NCI-H1092 treated with DMSO at 0.1 percent for 48 hours (cell line): Measurements from ENCODE around the gene CLDND1.
"Not testable (repeated sequence)": the region's sequence is repeated elsewhere in the genome, so short reads cannot be mapped to it uniquely, and the experiment has no call there.

Source experiments
- DNase-seq: peaks from one replicate; lab custom pipeline; 2025; lab: John Stamatoyannopoulos, UW

Gene CLDND1

DNA sequence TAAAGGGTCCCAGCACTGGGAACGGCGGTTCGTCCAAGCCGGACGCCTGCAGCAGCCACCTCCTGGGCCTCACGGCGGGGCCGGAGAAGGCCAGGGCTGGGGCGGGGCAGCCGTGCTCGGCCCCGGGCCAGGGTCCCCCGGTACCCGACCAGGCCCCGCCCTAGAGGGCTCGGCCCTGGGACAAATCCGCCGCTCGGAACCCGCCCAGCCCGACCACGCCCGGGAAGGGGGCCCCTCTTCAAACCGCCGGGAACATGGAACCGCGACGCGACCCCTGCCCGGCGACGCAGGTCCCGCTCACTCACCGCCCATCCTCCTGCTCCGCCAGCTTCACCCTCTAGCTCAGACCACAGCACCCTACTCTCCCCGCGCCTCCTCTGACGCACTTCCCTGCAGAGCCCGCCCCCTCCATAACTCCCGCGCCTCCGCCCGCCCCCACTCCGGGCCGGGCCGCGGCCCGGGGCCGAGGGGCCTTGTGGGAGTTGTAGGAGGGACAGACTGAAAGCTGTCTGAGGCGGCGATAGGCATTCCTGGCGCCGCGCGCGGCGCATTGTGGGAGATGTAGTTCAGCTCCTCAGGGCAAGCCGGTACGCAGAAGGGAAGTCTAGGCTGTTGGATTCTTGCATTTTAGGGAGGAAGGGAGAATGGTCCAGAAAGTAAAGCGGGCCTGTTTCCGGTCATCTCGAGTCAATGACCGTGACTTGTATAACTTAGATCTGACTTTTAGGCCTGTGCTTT, at the start of gene CLDND1:
Gene CLDND1, minus strand, starts transcription at position 359 of the 738 bp plus-strand sequence. CDS start 1,478 bp downstream, outside the sequence.
- peak; percentile 92 for DNase-seq

DNA sequence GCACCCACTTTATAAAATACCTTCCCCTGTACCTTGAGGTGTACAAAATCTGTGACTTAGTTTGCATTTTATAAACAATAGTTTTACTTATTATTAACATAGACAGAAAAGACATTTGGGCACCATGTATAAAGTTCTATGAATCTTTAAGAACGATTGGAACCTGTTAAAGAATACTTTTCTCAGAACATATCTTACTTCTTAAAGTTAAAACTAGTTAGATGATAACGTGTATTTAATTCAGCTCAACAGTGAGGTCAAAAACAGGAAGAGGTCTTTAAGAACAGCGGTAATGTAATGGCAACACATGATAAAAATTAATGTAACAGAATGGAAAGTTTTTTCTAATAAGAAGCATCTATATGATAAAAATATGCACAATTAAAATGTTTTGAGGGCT, 45.7 kb upstream of the CLDND1 start:
- DNase-seq, result no peak

GRCh38 chr3:98567666-98568270, 45.1 kb upstream of the CLDND1 start:
- DNase-seq, result no peak

GRCh38 chr3:98565843-98566242, 43.1 kb upstream of the CLDND1 start:
- DNase-seq, result no peak

GRCh38 chr3:98565237-98565643, 42.5 kb upstream of the CLDND1 start:
- no peak for DNase-seq

DNA sequence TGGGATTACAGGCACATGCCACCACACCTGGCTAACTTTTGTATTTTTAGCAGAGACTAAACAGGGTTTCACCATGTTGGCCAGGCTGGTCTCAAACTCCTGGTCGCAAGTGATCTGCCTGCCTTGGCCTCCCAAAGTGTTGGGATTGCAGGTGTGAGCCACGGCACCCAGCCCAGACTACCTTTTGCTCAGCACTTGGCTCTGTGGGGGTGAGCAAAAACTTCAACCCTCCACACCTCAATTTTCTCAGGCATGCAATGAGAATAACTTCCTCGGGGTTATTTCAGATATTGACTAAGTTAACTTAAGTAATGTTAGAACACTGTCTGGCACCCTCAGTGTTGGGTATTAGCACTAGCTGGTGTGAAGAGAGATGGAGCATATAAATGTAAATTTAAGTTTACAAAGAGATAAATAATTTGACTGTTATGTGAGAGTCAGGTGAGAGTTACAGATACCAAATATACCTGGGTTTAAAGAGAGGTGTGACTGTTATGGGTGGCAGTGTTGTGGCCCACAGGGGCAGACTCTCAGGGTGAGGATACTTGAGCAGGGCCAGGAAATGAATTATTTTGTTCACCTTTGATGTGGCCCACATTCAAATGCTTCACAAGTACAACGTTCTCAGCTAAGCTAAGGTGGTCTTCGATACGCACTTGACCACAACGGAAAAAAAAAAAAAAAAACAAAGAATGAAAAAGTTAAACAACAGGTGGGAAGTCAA, 41.7 kb upstream of the CLDND1 start:
- no peak for DNase-seq

GRCh38 chr3:98563661-98564281, 41.1 kb upstream of the CLDND1 start:
- no peak for DNase-seq

DNA sequence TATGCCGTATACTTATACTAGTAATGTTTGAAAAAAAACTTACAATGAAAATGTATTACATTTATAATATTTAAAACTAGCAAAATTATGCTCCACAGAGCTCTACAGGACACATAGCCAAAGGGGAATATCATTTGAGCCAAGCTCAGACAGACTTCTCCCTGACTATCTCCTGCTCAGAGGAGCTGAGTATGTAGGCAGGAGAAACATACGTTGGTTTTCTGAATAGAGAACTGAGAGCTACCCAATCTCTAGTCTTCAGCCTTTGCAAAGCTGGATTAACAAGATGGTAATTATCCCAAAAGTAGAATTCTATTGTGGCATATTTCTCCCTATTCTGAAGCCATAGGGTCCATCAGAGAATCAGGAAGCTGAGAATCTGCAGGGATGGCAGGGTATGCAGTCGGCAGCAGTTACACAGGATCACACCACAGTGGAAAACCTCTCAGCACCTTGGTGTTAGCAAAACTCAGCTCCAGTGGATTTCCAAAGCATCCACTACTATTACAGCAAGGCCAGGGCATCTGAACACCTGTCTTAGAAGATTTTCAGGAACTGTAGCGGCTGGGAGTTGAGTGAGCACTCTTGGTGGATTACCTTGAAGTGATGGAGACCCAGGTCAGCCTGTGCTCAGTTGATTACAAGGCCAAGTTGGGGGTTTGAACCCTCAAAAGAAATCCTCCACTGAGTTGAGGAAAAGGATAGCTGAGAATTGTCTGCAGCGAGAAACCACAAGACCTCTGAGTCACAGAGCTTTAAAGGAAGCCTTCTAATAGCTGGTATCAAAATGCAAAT, 39.2 kb upstream of the CLDND1 start:
- no peak for DNase-seq

DNA sequence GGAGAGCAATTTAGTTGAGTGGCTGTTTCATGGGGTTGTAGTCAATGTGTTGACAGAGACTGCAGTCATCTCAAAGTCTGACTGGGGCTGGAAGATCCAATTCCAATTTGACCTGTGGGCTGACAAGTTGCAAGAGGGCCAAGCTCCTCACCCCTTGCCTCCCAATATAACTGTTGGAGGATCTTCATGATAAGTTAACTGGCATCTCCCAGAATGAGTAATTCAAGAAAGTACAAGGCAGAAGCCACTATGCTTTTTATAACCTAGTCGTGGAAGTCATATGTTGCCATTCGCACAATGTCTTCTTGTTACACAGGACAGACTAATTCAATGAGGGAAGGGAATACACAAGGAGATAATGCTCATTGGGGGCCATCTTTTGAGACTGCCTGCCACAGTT, 38.2 kb upstream of the CLDND1 start:
- DNase-seq, result no peak

DNA sequence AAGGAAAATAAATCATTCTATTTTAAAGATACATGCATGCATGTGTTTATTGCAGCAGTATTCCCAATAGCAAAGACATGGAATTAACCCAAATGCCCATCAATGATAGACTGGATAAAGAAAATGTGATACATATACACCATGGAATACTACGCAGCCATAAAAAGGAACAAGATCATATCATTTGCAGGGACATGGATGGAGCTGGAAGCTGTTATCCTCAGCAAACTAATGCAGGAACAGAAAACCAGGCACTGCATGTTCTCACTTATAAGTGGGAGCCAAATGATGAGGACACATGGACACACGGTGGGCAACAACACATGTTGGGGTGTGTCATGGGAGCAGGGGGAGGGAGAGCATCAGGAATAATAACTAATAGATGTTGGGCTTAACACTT, 37.1 kb upstream of the CLDND1 start:
- not testable (repeated sequence) for DNase-seq

DNA sequence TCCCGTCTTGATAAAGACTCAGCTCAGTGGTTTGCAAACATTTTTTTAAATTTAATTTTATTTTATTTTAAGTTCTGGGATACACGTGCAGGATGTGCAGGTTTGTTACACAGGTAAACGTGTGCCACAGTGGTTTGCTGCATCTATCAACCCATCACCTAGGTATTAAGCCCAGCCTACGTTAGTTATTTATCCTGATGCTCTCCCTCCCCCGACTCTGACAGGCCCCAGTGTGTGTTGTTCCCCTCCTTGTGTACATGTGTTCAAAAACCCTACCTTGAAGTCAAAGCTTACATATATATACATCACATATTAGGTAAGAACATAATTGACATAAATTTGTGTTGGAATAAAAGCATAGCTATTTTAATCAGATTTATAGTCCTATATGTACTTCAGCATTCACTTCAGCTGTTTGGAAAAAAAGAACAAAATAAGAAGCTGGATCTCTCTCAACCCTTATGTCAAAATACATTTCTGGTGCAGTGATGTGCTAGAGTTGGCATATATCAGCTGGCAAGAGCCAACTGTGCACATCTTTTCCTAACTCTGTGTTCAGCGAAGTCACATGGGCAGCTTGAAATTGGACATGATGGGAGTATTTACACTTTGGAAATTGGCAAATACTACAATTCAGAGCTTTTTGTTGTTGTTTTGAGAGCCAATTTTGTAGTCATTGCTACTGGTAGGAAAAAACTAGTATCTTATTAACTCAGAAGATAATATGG, 35.6 kb upstream of the CLDND1 start:
- no peak for DNase-seq

DNA sequence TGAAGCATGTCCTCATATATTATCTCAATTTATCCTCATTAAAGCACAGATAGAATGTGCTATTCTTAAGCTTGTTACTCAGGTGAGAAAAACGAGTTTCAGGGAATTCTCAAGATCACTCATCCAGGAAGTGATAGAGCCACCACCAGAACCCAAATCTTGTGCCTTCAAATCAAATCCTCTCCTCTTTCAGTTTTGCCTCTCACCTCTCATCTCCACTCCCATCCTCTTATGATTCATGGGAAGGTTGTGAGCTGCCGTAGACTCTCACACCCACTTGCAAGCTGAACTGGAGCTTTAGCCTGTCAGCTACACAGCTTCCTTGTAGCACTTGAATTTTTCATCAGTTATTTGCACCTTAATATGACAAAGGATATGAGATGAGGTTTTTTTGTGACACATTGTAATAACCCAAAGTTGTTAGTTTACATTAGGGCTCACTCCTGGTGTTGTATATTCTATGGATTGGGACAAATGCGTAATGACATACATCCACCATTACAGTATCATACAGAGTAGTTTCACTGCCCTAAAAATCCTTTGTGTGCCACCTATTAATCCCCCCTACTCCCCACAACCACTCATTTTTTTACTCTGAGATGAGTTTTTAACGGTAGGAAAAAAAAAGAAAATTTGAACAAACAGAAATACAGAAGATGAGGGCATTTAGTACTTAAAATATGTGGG, 34.8 kb upstream of the CLDND1 start:
- no peak for DNase-seq

GRCh38 chr3:98556164-98557130, 33.7 kb upstream of the CLDND1 start:
- DNase-seq, result no peak

DNA sequence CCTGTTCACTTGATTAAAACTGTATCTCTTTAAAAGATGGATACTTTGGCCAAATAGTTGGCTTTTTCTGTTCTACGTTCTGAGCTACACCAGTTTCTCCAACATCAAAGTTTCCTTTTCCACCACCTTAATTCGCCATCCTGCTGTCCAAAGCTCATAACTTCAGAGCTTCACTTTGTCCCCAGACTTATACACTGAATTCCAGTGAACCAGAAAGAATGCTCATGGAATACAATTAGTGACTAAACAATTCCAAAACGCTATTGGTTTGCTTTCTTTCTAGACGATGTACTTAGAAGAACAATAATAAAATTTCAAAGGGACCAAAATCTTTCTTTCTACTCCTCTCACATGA, 32.3 kb upstream of the CLDND1 start:
- no peak for DNase-seq

DNA sequence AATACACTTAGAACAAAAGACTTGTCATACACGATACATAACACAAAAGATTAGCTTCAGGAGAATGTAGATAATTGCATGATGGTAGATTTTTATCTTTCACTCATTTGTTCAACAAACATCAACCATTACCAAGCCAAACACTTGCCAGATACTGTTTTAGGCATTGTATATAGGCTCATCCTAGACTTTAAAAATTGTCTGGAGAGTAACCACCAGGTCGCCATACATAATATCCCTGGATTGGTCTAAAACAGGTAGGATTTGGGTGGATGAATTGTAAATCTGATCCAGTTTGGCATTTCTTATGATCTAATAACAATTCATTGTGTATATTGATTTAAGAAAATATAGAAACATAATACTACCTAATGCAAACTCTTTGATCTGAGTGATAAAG, 31.9 kb upstream of the CLDND1 start:
- DNase-seq, result no peak

- no peak for DNase-seq
These were observed 31.1 kb upstream of the CLDND1 start for GRCh38 chr3:98553753-98554152.

DNA sequence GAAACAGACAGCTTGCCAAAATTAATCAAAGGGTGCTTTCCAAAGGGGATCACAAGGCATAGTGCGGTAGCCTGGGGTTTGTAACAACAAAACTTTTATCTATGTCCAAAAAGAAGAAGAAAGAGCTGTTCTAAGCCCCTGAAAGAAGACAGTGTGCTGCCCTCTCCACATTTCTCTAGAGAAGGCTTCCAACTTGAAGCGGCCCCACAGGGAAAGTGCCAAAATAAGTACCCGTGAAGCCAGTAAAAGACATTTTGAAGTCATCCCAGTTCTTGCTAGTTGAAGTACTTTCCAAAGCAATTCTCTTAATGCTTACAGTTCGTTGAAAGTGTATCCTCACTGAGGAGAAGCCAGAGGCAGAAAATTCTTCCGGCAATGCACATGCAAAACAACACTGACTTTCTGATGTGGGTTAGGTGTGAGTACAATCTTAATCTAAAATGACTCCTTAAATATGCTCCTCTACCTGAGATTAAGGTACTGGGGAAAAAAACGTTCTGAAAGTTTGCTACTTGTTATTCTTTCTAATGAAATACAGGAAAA, 30.4 kb upstream of the CLDND1 start:
- DNase-seq, result no peak

DNA sequence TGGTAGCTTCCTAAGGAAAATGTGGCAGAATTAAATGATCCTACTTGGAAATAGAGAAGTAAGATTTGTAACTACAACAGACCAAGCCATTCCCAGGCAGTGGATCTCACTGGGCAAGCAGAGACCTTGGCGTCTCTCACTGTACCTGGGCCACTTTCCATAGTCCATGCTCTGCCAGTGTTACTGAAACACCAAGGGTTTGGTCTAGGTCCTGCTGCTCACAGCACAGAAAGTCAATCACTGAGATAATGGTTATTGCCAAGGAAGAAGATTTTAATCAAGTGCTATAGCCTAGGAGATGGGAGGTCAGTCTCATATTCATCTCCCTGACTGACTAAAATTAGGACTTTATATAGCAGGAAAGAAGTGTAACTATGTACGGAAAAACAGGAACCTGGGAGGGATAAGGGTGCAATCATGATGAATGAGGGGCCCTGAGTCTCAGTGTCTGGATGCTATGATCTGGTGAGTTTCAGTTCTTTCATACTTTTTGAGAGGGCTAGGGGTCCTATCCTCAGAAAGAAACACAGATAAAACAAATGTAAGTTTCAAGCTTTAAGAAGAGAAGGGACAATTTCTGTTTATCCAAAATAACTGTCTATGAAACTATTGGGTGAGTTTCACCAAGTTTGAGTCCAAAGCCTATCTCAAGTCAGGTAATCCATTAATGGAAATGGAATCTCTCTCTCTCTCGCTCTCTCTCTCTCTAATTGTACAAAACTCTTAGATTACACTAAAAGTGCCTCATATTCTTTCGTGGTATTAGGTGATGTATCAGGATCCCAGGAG, 29.7 kb upstream of the CLDND1 start:
- no peak for DNase-seq
